Activated naive CD8-positive, alpha-beta T cell treated with anti-CD3 and anti-CD28 coated beads, Interleukin-2, amount 50 U/mL, for 24 hours (primary cell): ENCODE measurements around the gene CDC42EP1.
A peak's percentile ranks its signal among the peaks of the same experiment; 100 is the strongest.
"Not testable (repeated sequence)": the region's sequence is repeated elsewhere in the genome, so short reads cannot be mapped to it uniquely, and the experiment has no call there.

ENCODE experiments used
- ATAC-seq: fragments of 150-1000 bp; cut with Tn5 transposase; one replicate; pipeline ENCODE4 v1.10.0; 2021
- DNase-seq: peaks from one replicate; pipeline ENCODE4 v3.0.0; 2021
- H3K27ac Mint-ChIP-seq: one replicate; pipeline ENCODE4 v1.8.0; 2021; ENCODE audit warnings: mild to moderate bottlenecking, mixed read lengths
- H3K27me3 Mint-ChIP-seq: one replicate; pipeline ENCODE4 v1.8.0; 2021; ENCODE audit warnings: mixed read lengths
- H3K36me3 Mint-ChIP-seq: one replicate; pipeline ENCODE4 v1.8.0; 2021; ENCODE audit warnings: low read depth, mixed read lengths
- H3K4me1 Mint-ChIP-seq: one replicate; pipeline ENCODE4 v1.8.0; 2021; ENCODE audit warnings: mixed read lengths
- H3K4me3 Mint-ChIP-seq: one replicate; pipeline ENCODE4 v1.8.0; 2021; ENCODE audit warnings: mild to moderate bottlenecking, moderate library complexity, mixed read lengths
- H3K9me3 Mint-ChIP-seq: one replicate; pipeline ENCODE4 v1.8.0; 2021; ENCODE audit warnings: mixed read lengths

Gene CDC42EP1

GRCh38 chr22:37602546-37603277 is 42.4 kb downstream of the CDC42EP1 start:
- not testable (repeated sequence) for ATAC-seq, H3K4me3 Mint-ChIP-seq, H3K27me3 Mint-ChIP-seq, H3K36me3 Mint-ChIP-seq, DNase-seq, H3K9me3 Mint-ChIP-seq, H3K27ac Mint-ChIP-seq
- peaks cover 35% of the 10 kb centered on the region for H3K4me1 Mint-ChIP-seq

DNA sequence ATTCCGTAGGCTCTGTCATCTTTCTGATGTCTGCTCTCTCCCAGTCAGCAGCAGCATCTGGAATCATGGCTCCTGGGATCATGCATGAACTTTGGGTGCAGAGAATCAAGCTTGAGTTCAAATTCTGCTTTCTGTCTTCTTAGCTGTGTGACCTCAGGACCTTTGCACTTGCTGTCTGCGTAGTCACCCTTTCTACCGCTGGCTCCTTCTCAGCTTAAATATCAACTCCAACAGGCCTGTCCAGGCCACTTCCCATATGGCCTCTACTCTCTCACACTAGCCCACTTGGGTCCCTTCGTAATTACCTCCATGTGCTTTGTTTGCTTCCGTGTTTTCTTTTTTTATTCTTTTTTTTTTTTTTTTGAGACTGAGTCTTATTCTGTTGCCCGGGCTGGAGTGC is 43.8 kb downstream of the CDC42EP1 start:
- no peak for ATAC-seq
- Mint-ChIP-seq H3K27me3 (no peaks in the 10 kb centered on the region), H3K9me3 (no peaks in the 10 kb centered on the region), H3K27ac (no peak overlapping the region), H3K36me3 (no peaks in the 10 kb centered on the region), H3K4me1 (peaks cover 43% of the 10 kb centered on the region), H3K4me3 (no peak overlapping the region)
- no peak for DNase-seq

- no peak overlapping the region for H3K4me3 Mint-ChIP-seq
- ATAC-seq: no peak
Observed at GRCh38 chr22:37604875-37605274, 44.6 kb downstream of the CDC42EP1 start.

DNA sequence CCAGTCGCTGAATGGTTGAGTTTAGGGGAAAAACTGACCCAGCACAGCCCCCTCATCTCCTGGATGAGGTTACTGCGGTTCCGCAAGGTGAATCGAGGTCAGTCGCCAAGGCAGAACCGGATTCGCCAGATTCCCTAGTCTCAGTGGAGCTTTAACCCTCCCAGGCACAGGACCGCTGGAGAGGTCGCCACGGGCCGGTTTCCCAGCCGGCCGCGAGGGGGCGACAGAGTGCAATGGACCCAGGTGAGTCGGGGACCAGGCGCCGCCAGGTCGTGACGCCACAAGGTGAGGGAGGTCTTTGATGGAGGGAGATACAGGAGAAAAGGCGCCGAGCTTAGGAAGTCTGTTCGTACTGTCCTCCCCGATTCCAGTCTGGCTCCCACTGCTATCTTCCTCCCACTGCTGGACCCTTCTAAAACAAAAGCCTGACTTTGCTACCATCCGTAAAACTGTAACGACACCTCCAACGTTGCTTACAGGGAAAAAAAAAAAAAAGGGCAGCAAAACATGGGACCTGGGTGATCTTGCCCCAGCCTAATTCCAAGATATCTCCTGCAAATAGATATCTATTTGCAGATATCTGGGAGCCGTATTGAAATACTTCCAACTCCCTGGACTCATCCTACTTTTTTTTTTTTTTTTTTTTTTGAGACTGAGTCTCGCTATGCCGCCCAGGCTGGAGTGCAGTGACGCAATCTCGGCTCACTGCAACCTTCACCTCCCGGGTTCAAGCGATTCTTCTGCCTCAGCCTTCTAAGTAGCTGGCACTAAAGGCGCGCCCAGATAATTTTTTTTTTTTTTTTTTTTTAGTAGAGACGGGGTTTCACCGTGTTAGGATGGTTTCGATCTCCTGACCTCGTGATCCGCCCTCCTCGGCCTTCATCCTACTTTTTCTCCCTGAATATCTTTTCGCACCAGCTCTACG is 47.0 kb downstream of the CDC42EP1 start:
- Mint-ChIP-seq H3K4me1 (peaks cover 54% of the 10 kb centered on the region), H3K4me3 (peak overlapping the region; percentile 99), H3K27me3 (no peaks in the 10 kb centered on the region), H3K36me3 (peaks cover 4% of the 10 kb centered on the region), H3K27ac (peak overlapping the region; percentile 95), H3K9me3 (no peaks in the 10 kb centered on the region)
- no peak for ATAC-seq
- peak; percentile 96 for DNase-seq

More at GRCh38 chr22:37604875-37605274, 44.6 kb downstream of the CDC42EP1 start:
- DNase-seq: peak; percentile 36
- Mint-ChIP-seq H3K36me3 (peaks cover 4% of the 10 kb centered on the region), H3K27ac (no peak overlapping the region), H3K9me3 (no peaks in the 10 kb centered on the region), H3K27me3 (no peaks in the 10 kb centered on the region), H3K4me1 (peaks cover 50% of the 10 kb centered on the region)

DNA sequence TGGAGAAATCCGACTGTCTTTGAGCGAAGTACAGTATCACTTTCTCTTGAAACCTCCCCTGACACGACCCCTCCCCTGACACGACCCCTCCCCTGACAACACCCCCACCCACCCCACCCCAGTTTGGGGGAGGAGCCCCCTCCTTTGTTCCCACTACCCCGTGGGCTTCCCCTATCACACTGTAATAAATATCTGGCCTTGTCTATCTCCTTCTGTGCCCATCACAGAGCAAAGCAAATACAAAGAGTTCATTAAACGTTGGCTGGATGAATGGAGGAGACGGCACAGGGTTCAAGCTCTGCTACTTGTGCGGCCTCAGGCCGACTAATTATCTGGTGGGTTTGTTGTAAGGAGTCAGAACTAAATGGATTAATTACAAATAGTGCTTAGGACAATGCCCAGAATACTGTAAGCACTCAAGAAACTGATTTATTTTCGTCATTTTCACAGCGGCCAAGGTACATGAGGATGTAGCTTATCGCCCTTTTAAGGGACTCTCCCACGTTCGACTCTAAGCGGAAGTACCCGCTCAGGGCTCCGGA is 47.7 kb downstream of the CDC42EP1 start:
- Mint-ChIP-seq H3K9me3 (no peaks in the 10 kb centered on the region), H3K27me3 (no peaks in the 10 kb centered on the region), H3K27ac (peak overlapping the region; percentile 95), H3K4me3 (peak overlapping the region; percentile 99), H3K36me3 (peaks cover 4% of the 10 kb centered on the region), H3K4me1 (peaks cover 54% of the 10 kb centered on the region)
- DNase-seq (peak; percentile 32), ATAC-seq (no peak)

DNA sequence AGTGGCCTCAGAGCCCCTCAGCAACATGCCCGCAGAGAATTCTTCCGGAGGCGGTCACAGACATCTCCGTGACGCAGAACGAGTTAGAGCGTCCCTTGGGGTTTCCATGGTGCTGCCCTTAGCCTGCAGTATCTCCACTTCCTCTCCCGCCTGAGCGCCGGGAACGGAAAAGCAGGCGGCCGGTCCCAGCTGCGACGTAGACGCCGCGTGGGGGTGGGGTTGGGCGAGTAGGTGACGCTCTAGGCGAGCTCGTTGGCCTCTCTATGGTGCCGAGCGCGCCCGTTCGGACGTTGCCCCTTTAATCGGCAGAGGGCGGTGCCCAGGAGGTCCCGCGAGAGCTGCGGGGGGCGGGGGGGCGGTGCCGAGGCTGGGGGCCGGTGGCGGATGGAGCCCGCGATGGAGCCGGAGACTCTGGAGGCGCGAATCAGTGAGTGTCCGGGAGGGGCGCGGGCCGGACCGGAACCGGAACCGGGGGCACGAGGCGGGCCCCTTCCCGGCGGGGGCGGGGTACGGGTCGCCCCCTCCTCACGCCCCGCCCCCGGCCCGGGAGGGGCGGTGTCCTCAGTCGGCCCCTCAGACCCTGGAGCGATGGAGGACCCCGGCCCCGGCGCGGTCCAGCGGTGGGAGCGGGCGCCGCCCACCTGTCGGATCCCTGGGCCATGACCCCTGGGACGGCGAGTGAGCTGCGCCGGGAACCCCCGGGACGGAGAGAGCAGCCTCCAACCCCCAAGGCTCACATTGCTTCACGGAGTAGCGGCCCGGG is 48.4 kb downstream of the CDC42EP1 start, which contains the start of gene GGA1:
Gene GGA1, plus strand, starts transcription at position 358 of the 763 bp plus-strand sequence. Its CDS starts 27 bp downstream, at position 385.
- Mint-ChIP-seq H3K4me1 (peaks cover 54% of the 10 kb centered on the region), H3K27ac (peak within 1 kb of the TSS; percentile 95), H3K9me3 (no peaks in the 10 kb centered on the region), H3K4me3 (peak within 1 kb of the TSS; percentile 99), H3K36me3 (peaks cover 5% of the 10 kb centered on the region), H3K27me3 (no peaks in the 10 kb centered on the region)
- DNase-seq: peak; percentile 96
- peak; percentile 92 for ATAC-seq

GRCh38 chr22:37609240-37610152 is 49.2 kb downstream of the CDC42EP1 start:
- no peaks in the 10 kb centered on the region for H3K27me3 Mint-ChIP-seq
- H3K9me3 Mint-ChIP-seq: no peaks in the 10 kb centered on the region
- DNase-seq: no peak
- peaks cover 51% of the 10 kb centered on the region for H3K4me1 Mint-ChIP-seq
- peak overlapping the region; percentile 99 for H3K4me3 Mint-ChIP-seq
- peaks cover 7% of the 10 kb centered on the region for H3K36me3 Mint-ChIP-seq
- ATAC-seq: no peak
- peak overlapping the region; percentile 92 for H3K27ac Mint-ChIP-seq

- DNase-seq, H3K9me3 Mint-ChIP-seq, H3K27me3 Mint-ChIP-seq, H3K36me3 Mint-ChIP-seq, ATAC-seq: not testable (repeated sequence)
- peak overlapping the region; percentile 92 for H3K27ac Mint-ChIP-seq
- peak overlapping the region; percentile 99 for H3K4me3 Mint-ChIP-seq
- peaks cover 46% of the 10 kb centered on the region for H3K4me1 Mint-ChIP-seq
Observed at GRCh38 chr22:37610153-37610475, 49.8 kb downstream of the CDC42EP1 start.

- DNase-seq (no peak), ATAC-seq (no peak)
- Mint-ChIP-seq H3K4me3 (peak overlapping the region; percentile 99), H3K4me1 (peaks cover 41% of the 10 kb centered on the region), H3K27me3 (no peaks in the 10 kb centered on the region), H3K36me3 (peaks cover 10% of the 10 kb centered on the region), H3K9me3 (no peaks in the 10 kb centered on the region), H3K27ac (peak overlapping the region; percentile 47)
Observed at GRCh38 chr22:37610480-37611129, 50.3 kb downstream of the CDC42EP1 start.

- ATAC-seq (no peak), DNase-seq (no peak)
- Mint-ChIP-seq H3K4me3 (no peak overlapping the region), H3K27ac (peak overlapping the region; percentile 47), H3K36me3 (peaks cover 12% of the 10 kb centered on the region), H3K27me3 (no peaks in the 10 kb centered on the region), H3K4me1 (peaks cover 37% of the 10 kb centered on the region), H3K9me3 (no peaks in the 10 kb centered on the region)
Observed at GRCh38 chr22:37611207-37611606, 50.9 kb downstream of the CDC42EP1 start.

DNA sequence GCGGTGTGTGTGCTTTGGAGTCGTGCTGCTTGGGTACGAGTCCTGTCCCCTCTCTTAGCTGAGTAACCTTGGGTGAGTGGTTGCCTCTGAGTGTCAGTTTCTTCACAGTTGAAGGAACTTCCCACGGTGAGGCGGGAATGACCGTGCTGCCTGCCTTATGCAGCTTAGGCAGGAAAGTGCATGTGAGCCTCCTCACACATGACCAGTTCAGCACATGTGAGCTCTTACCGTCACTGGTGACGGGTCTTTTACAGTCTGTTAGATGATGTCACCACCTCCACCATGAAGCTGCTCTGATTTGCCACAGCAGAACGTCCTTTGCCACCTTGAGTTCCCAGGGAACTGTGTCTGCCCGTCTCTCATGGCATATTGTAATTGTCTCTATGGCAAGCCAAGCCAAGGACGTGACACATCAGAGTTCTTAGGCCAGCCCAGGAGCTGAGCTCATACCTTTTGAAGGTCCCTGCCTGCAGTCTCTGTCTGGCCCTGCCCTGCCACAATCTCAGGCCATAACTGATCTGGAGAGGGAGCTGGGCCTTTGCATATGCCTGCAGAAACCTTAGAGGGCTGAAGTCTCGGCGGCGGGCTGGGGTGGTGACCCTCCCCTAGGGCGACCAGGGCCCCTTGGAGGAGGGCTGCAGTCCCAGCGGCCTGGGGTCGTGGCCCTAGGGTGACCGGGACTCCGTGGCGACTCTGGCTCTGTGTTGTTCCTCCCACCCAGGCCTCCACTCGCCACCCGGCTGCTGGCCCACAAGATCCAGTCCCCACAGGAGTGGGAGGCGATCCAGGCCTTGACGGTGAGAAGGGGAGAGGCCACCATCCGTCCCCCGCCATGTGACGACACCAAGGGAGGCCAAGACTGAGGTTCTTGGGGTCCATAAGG is 56.2 kb downstream of the CDC42EP1 start:
- no peaks in the 10 kb centered on the region for H3K4me1 Mint-ChIP-seq
- no peaks in the 10 kb centered on the region for H3K9me3 Mint-ChIP-seq
- no peak overlapping the region for H3K4me3 Mint-ChIP-seq
- H3K36me3 Mint-ChIP-seq: peaks cover 24% of the 10 kb centered on the region
- H3K27ac Mint-ChIP-seq: no peak overlapping the region
- DNase-seq (no peak), ATAC-seq (no peak)
- no peaks in the 10 kb centered on the region for H3K27me3 Mint-ChIP-seq

GRCh38 chr22:37617431-37617830 is 57.2 kb downstream of the CDC42EP1 start:
- Mint-ChIP-seq H3K27ac (no peak overlapping the region), H3K4me1 (no peaks in the 10 kb centered on the region), H3K9me3 (no peaks in the 10 kb centered on the region), H3K4me3 (no peak overlapping the region), H3K27me3 (no peaks in the 10 kb centered on the region), H3K36me3 (peaks cover 26% of the 10 kb centered on the region)
- DNase-seq: no peak
- ATAC-seq: no peak
